Measurements from ENCODE around the gene EHHADH.

GRCh38 chr3:185150561-185150960, 103.3 kb downstream of the EHHADH start:
- TF ChIP-seq JUND (CRISPR knock-in tag; IDR thresholded peaks at IDR 0.05) (no peak), PAX8 (CRISPR knock-in tag; IDR thresholded peaks at IDR 0.05; ENCODE audit: borderline replicate concordance) (no peak), ZNF350 (CRISPR knock-in tag; IDR thresholded peaks at IDR 0.05; ENCODE audit: borderline replicate concordance, low read depth) (no peak), EEA1 (CRISPR knock-in tag; IDR thresholded peaks at IDR 0.05; ENCODE audit: borderline replicate concordance) (no peak), ZFP36L1 (CRISPR knock-in tag; IDR thresholded peaks at IDR 0.05) (no peak), ARID4A (CRISPR knock-in tag; IDR thresholded peaks at IDR 0.05; ENCODE audit: borderline replicate concordance) (no peak), HNF4G (IDR thresholded peaks at IDR 0.05; ENCODE audit: borderline replicate concordance, low read depth, low read length) (no peak), HNF4G (CRISPR knock-in tag; IDR thresholded peaks at IDR 0.05; ENCODE audit: borderline replicate concordance, low read depth) (no peak), MXD3 (CRISPR knock-in tag; IDR thresholded peaks at IDR 0.05) (no peak), ZSCAN31 (CRISPR knock-in tag; IDR thresholded peaks at IDR 0.05; ENCODE audit: low read depth) (no peak), CC2D1A (CRISPR knock-in tag; IDR thresholded peaks at IDR 0.05) (no peak), NBN (conservative IDR thresholded peaks at IDR 0.05) (no peak), FOXK2 (IDR thresholded peaks at IDR 0.05) (no peak), PAWR (CRISPR knock-in tag; IDR thresholded peaks at IDR 0.05; ENCODE audit: borderline replicate concordance) (no peak)
